Measurements from ENCODE around the gene FBRS. TPM values are rescaled to one million over a fixed set of nuclear protein-coding genes. Genes with fewer than 3 reads are reported as not detected.

The FBRS gene
- total RNA-seq, 1 donor from 2014 or later: 162 TPM

GRCh38 chr16:30641378-30641982, 16.8 kb upstream of the FBRS start:
- intact Hi-C loops (cut with micrococcal nuclease): no loop called here

- intact Hi-C loops (cut with micrococcal nuclease): no loop called here
Measured at GRCh38 chr16:30644334-30644830, 13.8 kb upstream of the FBRS start.

GRCh38 chr16:30645727-30646126, 12.5 kb upstream of the FBRS start:
- intact Hi-C loops (cut with micrococcal nuclease): no loop called here

- intact Hi-C loops (cut with micrococcal nuclease): no loop called here
Measured at GRCh38 chr16:30647274-30647571, 11.0 kb upstream of the FBRS start.

- intact Hi-C loops (cut with micrococcal nuclease): loop anchor here (1.0 to 10.0 kb wide), 18 partner anchors 8 to 1225 kb away; partner anchors contain the start of genes CFAP119, DCTPP1, FBRS and RNF40
Measured at GRCh38 chr16:30649725-30650368, 8.4 kb upstream of the FBRS start.

- intact Hi-C loops (cut with micrococcal nuclease): loop anchor here (1.0 to 10.0 kb wide), 20 partner anchors 8 to 1224 kb away; partner anchors contain the start of genes CFAP119, DCTPP1, FBRS and RNF40
Measured at GRCh38 chr16:30650369-30651123, 7.7 kb upstream of the FBRS start, which contains the start of gene PRR14. PRR14 (plus strand) TSS chr16:30650960; CDS start chr16:30651646, 686 bp downstream.

GRCh38 chr16:30651124-30652004, 6.9 kb upstream of the FBRS start:
- intact Hi-C loops (cut with micrococcal nuclease): loop anchor here (1.0 to 10.0 kb wide), 10 partner anchors 41 to 1223 kb away; partner anchors contain the start of genes CFAP119, RNF40, TAOK2 and TBX6

- intact Hi-C loops (cut with micrococcal nuclease): loop anchor here (10.0 kb wide), 4 partner anchors 317 to 1223 kb away; partner anchors contain the start of genes TAOK2, TBX6, YPEL3 and ZNF267
Measured at GRCh38 chr16:30652005-30652296, 6.3 kb upstream of the FBRS start.

GRCh38 chr16:30652718-30653117, 5.5 kb upstream of the FBRS start:
- intact Hi-C loops (cut with micrococcal nuclease): loop anchor here (10.0 kb wide), 4 partner anchors 318 to 1222 kb away; partner anchors contain the start of genes TAOK2, TBX6, YPEL3 and ZNF267

GRCh38 chr16:30654856-30655255, 3.4 kb upstream of the FBRS start:
- intact Hi-C loops (cut with micrococcal nuclease): loop anchor here (5.0 to 10.0 kb wide), 5 partner anchors 320 to 1220 kb away; partner anchors contain the start of genes KCTD13, TAOK2, TBX6 and YPEL3

GRCh38 chr16:30655815-30656347, 2.4 kb upstream of the FBRS start:
- intact Hi-C loops (cut with micrococcal nuclease): loop anchor here (5.0 to 10.0 kb wide), 5 partner anchors 321 to 1219 kb away; partner anchors contain the start of genes KCTD13, TAOK2, TBX6 and YPEL3

- intact Hi-C loops (cut with micrococcal nuclease): loop anchor here (5.0 to 10.0 kb wide), 5 partner anchors 322 to 1218 kb away; partner anchors contain the start of genes KCTD13, TAOK2, TBX6 and YPEL3
Measured at GRCh38 chr16:30656388-30656787, 1.8 kb upstream of the FBRS start.

- intact Hi-C loops (cut with micrococcal nuclease): loop anchor here (5.0 to 10.0 kb wide), 5 partner anchors 322 to 1218 kb away; partner anchors contain the start of genes KCTD13, TAOK2, TBX6 and YPEL3
Measured at GRCh38 chr16:30656974-30657865, 1.0 kb upstream of the FBRS start.

GRCh38 chr16:30658731-30659506, 688 bp downstream of the FBRS start:
- intact Hi-C loops (cut with micrococcal nuclease): loop anchor here (1.0 to 10.0 kb wide), 24 partner anchors 9 to 1216 kb away; partner anchors contain the start of genes ALDOA, ARMC5, CFAP119 and DCTPP1

GRCh38 chr16:30659507-30660423, 1.5 kb downstream of the FBRS start:
- intact Hi-C loops (cut with micrococcal nuclease): loop anchor here (1.0 to 10.0 kb wide), 8 partner anchors 35 to 1215 kb away; partner anchors contain the start of genes KCTD13, TAOK2, TBX6 and YPEL3

- intact Hi-C loops (cut with micrococcal nuclease): loop anchor here (1.0 kb wide), 1 partner anchor 34 kb away; no protein-coding TSS in a partner anchor
Measured at GRCh38 chr16:30660424-30661261, 2.4 kb downstream of the FBRS start.
